ENCODE data around the gene MLH3. TPM values are rescaled to one million over a fixed set of nuclear protein-coding genes. Genes with fewer than 3 reads are reported as not detected.

The MLH3 gene
- total RNA-seq, 4 donors from 2014 or later = 24.5 to 40.7 (median 32.9) TPM

GRCh38 chr14:74988993-74989392, 62.3 kb downstream of the MLH3 start:
- peaks cover 0 to 4% (median 0%) of the 10 kb centered on the region in 4 donors for H3K4me1 ChIP-seq
- H3K36me3 ChIP-seq = no peaks in the 10 kb centered on the region
- H3K27me3 ChIP-seq = no peaks in the 10 kb centered on the region
- intact Hi-C loops (cut with DNase I) = no loop called here
- DNase-seq (ENCODE audit: extremely low spot score) = no peak
- no peak overlapping the region for H3K27ac ChIP-seq (replicated peaks in 1 of 4)
- H3K4me3 ChIP-seq = no peak overlapping the region
- H3K9me3 ChIP-seq = no peaks in the 10 kb centered on the region
- 90% methylated on average over 1 of the region's 1 CpG for WGBS
- TF ChIP-seq EP300 (IDR thresholded peaks at IDR 0.05) (no peak), POLR2AphosphoS5 (IDR thresholded peaks at IDR 0.05) (no peak), POLR2A (IDR thresholded peaks at IDR 0.05; ENCODE audit: low read depth) (no peak)
- TF ChIP-seq, protein P1, sequence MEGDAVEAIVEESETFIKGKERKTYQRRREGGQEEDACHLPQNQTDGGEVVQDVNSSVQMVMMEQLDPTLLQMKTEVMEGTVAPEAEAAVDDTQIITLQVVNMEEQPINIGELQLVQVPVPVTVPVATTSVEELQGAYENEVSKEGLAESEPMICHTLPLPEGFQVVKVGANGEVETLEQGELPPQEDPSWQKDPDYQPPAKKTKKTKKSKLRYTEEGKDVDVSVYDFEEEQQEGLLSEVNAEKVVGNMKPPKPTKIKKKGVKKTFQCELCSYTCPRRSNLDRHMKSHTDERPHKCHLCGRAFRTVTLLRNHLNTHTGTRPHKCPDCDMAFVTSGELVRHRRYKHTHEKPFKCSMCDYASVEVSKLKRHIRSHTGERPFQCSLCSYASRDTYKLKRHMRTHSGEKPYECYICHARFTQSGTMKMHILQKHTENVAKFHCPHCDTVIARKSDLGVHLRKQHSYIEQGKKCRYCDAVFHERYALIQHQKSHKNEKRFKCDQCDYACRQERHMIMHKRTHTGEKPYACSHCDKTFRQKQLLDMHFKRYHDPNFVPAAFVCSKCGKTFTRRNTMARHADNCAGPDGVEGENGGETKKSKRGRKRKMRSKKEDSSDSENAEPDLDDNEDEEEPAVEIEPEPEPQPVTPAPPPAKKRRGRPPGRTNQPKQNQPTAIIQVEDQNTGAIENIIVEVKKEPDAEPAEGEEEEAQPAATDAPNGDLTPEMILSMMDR (IDR thresholded peaks at IDR 0.05) = no peak

DNA sequence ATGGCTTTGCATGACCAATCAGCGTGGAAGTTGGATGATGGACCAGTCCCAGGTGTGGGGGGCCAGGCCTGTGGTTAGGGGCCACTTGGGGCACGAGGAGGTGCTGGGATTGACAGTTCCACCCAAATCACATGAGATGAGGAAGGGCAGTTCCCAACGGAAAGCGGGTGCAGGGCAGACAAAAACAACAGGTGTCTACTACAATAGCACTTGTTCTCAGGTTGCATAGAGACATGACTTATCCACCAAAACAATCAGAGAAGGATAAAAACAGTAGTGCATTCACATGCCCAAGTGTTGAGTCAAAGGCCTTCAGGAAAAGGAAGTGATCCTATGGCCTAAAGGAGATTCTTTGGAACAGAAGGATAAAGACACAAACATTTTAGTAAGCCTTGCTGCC, 63.1 kb downstream of the MLH3 start:
- H3K9me3 ChIP-seq = no peaks in the 10 kb centered on the region
- H3K27ac ChIP-seq (replicated peaks in 1 of 4) = no peak overlapping the region
- DNase-seq (ENCODE audit: extremely low spot score) = no peak
- WGBS = 69% methylated on average over 4 of the region's 4 CpGs
- no peaks in the 10 kb centered on the region for H3K27me3 ChIP-seq
- intact Hi-C loops (cut with DNase I) = no loop called here
- H3K4me1 ChIP-seq = peaks cover 0 to 4% (median 0%) of the 10 kb centered on the region in 4 donors
- TF ChIP-seq, protein P1 (IDR thresholded peaks at IDR 0.05) = no peak
- TF ChIP-seq POLR2A (IDR thresholded peaks at IDR 0.05; ENCODE audit: low read depth) (no peak), EP300 (IDR thresholded peaks at IDR 0.05) (no peak)
- no peak overlapping the region for H3K4me3 ChIP-seq
- no peaks in the 10 kb centered on the region for H3K36me3 ChIP-seq

DNA sequence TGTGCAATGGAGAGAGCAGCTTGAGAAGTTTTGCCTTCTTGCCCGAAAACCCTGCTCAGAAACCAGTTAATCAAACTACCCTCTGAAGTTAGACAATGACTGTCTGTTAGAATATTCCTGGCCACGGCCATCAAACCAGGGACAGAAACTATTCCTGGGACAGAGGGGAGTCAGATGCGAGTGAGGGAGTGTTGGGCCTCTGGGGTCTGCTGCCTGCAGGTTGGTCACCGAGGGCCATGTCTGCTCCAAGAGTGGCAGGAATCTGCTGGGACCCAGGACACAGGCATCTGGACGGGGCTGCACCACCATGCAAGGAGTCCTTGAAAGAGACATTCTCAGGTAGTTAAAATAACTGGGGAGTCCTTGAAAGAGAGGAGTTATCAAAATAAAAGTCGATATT, 65.5 kb downstream of the MLH3 start:
- intact Hi-C loops (cut with DNase I) = no loop called here
- no peaks in the 10 kb centered on the region for H3K9me3 ChIP-seq
- peaks cover 8 to 13% (median 12%) of the 10 kb centered on the region in 4 donors for H3K4me1 ChIP-seq
- H3K27me3 ChIP-seq = no peaks in the 10 kb centered on the region
- no peak for DNase-seq (ENCODE audit: extremely low spot score)
- H3K4me3 ChIP-seq = no peak overlapping the region
- TF ChIP-seq EP300 (IDR thresholded peaks at IDR 0.05) = no peak
- TF ChIP-seq, protein P1 (IDR thresholded peaks at IDR 0.05) = no peak
- no peak for TF ChIP-seq POLR2A (IDR thresholded peaks at IDR 0.05; ENCODE audit: low read depth)
- TF ChIP-seq POLR2AphosphoS5 (IDR thresholded peaks at IDR 0.05) = no peak
- WGBS = 88% methylated on average over 6 of the region's 6 CpGs
- no peaks in the 10 kb centered on the region for H3K36me3 ChIP-seq
- H3K27ac ChIP-seq (replicated peaks in 1 of 4) = no peak overlapping the region

DNA sequence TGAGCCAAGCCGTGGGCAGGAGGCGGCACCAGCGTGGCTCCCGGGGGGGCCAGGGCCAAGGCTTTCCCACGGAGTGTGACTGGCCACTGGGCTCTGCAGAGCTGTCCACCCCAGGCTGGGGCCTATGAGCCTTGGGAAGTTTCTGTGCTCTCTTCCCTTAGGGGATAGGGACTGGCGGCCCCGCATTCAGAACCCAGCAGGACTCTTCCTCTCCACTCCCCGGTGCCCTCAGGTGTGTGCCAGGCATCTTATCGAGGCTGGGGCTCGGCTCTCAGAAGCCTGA, 66.3 kb downstream of the MLH3 start:
- Histone ChIP-seq H3K27ac (replicated peaks in 1 of 4) (peak overlapping the region in 1 of 4 donors; percentile 3), H3K4me1 (peaks cover 14 to 17% (median 15%) of the 10 kb centered on the region in 4 donors), H3K36me3 (no peaks in the 10 kb centered on the region), H3K4me3 (no peak overlapping the region), H3K27me3 (no peaks in the 10 kb centered on the region), H3K9me3 (no peaks in the 10 kb centered on the region)
- no peak for DNase-seq (ENCODE audit: extremely low spot score)
- intact Hi-C loops (cut with DNase I) = no loop called here
- TF ChIP-seq POLR2A (IDR thresholded peaks at IDR 0.05; ENCODE audit: low read depth) = no peak
- TF ChIP-seq, protein P1 (IDR thresholded peaks at IDR 0.05) = no peak
- no peak for TF ChIP-seq EP300 (IDR thresholded peaks at IDR 0.05)
- no peak for TF ChIP-seq POLR2AphosphoS5 (IDR thresholded peaks at IDR 0.05)
- 100% methylated on average over 2 of the region's 10 CpGs for WGBS

DNA sequence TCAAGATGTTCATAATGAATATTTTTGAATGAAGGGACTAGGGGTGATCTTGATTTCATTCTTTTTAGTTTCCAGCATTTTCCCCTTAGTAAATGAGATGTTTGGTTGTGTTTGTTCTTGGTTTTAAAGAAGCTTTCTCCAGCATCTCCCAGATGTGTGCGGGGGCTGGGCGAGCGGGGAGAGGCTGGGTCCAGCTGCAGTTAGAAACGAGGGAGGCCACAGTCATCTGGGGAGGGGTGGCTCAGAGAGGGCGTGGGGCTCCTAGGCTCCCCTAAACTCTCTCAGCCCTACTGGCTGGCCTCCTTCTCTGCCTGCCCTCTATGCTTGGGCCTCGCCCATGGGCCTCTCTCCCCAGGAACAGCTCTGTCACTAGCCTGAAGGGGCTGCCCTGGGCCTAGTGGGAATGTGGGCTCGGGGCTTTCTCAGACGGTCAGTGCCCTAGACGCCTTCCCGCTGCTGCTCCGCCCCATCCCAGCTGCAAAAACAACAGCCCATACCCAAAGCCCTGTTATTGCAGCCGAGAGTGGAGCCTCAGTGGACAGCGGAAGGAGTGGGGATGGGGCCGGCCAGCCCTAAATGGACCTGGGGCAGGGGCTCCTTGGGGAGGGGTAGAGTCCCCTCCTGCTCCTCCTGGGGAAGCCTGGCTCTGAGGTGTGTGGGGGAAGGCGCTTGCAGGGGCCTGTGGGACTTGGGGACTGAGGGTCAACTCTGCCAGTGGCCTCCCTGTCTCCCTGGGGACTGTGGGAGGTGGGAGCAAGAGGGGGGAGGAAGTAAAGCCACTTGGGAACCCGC, 66.8 kb downstream of the MLH3 start:
- intact Hi-C loops (cut with DNase I) = no loop called here
- H3K9me3 ChIP-seq = no peaks in the 10 kb centered on the region
- no peak overlapping the region for H3K4me3 ChIP-seq
- no peak overlapping the region for H3K27ac ChIP-seq (replicated peaks in 1 of 4)
- peaks cover 15 to 23% (median 17%) of the 10 kb centered on the region in 4 donors for H3K4me1 ChIP-seq
- DNase-seq (ENCODE audit: extremely low spot score) = no peak
- H3K27me3 ChIP-seq = no peaks in the 10 kb centered on the region
- TF ChIP-seq, protein P1 (IDR thresholded peaks at IDR 0.05) = no peak
- no peak for TF ChIP-seq POLR2A (IDR thresholded peaks at IDR 0.05; ENCODE audit: low read depth)
- no peak for TF ChIP-seq EP300 (IDR thresholded peaks at IDR 0.05)
- TF ChIP-seq POLR2AphosphoS5 (IDR thresholded peaks at IDR 0.05) = no peak
- WGBS = 71% methylated on average over 13 of the region's 16 CpGs
- H3K36me3 ChIP-seq = no peaks in the 10 kb centered on the region

Measured in esophagus muscularis mucosa (tissue), 4 donors.